Measurements from ENCODE around the gene GPM6B.
"Not testable (repeated sequence)": the region's sequence is repeated elsewhere in the genome, so short reads cannot be mapped to it uniquely, and the experiment has no call there.

The GPM6B gene

DNA sequence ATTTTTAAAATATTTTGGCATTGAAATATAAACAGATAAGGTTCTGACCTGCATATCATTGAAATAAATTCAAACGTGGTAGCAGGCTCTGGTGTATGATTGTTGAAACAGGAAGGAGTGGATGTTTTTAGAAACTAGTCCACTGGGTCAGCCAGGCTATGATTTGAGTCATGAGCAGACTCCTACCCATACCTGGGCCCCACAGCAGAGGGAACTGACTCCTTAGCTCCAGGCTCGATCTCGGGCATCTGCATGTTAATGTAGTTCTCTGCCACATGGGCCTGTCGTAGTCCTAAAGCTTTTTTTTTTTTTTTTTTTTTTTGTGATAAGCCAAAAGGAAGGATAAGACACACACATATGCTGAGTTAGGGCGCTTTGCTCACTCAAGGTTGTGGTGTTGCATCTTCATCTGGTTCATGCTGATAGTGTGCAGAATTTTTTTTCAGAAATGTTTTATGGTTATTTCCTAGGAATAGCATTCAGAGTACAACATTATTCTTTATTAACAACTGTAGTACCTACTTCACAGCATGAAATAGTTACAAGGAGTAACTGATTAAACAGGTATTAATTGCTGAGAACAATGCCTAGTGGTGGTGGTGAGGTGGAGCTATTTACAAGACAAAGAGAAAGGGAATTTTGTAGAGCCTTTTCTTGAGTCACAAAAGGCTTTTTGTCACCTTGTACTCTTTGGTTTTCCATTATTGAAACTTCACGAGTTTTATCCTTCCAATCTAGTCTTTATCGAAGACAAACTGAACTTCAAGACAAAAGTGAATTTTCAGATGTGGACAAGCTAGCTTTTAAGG is 55.1 kb downstream of the GPM6B start:
- no peak for DNase-seq

GRCh38 chrX:13760426-13760825 is 56.5 kb downstream of the GPM6B start:
- no peak for DNase-seq

DNA sequence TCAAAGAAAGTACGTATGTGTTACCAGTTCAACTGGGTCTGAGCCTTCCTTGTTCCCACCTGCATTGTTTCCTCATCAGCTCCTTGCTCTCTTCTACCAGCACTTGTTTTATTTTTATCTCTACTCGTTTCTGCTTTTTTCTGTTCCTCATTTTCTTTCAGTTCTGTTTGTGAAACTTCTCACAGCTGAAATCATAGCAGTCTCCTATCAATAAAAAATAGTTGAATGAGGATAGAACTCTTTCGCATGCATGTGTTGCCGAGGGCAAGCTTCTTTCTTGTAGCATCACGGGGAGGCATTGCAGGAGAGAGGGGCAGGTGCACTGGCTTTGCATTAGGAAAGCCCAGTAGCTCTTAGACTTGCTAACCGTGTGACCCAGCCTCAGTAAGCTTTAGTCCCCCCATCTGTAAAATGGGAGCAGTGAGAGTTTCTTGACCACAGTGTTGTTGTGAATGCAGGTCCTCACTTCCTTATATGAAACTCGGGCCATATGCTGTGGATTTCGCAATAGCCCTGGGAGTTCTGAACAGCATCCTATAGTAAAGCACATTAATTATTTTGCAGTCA is 57.7 kb downstream of the GPM6B start:
- DNase-seq, result no peak

- no peak for DNase-seq
Measured at GRCh38 chrX:13756381-13756780, 60.5 kb downstream of the GPM6B start.

DNA sequence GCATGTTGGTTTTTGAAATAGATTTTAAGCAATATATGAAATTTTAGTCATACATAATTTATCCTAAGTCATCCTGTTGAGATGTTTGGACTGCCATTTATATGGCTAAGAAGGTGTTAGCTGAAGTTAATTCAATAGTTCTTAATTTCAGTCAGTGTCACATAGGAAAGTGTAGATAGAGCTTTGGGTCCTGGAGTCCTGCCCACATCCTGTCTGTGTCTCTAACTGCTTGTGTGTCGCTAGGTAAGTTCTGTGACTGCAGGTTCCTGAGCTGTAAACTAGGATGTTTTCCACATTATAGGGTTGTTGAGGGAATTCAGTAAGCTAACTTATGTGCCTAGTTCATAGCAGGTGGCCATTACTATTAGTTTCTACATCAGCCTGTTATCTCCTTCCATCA is 61.6 kb downstream of the GPM6B start:
- DNase-seq, result no peak

GRCh38 chrX:13754765-13755164 is 62.1 kb downstream of the GPM6B start:
- no peak for DNase-seq

GRCh38 chrX:13752646-13753045 is 64.2 kb downstream of the GPM6B start:
- no peak for DNase-seq

DNA sequence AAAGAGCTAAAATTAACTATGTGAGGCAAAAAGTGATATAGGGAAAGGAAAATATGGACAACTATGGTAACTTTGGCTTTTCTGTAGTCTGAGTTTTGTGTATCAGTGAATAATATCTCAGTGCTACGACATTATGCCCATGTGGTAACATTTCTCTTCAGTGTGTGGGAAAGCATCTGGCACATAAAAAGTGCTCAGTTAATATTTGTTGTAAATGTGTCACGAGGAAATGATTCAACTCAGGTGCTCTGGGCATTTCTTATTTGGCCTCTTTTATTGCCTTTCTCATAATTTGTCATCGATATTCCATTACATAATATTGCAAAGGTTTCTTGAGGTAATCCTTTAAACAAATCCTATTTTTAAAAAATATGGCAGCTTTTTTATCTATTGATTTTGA is 64.8 kb downstream of the GPM6B start:
- DNase-seq, result no peak

- no peak for DNase-seq
Measured at GRCh38 chrX:13750812-13751211, 66.1 kb downstream of the GPM6B start.

DNA sequence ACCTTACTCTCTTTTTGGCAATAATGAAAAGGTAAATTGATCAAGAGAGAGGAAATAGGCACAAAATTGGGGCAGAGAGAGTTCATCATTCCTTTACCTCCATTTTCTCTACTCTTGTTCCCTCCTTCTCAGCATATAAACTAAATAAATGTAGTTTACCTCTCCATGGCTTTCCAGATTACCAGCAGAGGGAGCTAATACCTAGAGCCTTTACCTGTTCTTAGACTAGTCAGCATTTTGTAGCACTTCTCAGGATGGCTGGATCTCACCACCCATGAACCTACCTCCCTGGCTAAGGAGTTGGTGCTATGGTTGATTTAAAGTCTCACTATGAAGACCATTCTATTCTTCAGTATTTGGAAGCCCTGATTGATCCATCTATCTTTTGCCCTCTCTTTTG is 66.7 kb downstream of the GPM6B start:
- no peak for DNase-seq

DNA sequence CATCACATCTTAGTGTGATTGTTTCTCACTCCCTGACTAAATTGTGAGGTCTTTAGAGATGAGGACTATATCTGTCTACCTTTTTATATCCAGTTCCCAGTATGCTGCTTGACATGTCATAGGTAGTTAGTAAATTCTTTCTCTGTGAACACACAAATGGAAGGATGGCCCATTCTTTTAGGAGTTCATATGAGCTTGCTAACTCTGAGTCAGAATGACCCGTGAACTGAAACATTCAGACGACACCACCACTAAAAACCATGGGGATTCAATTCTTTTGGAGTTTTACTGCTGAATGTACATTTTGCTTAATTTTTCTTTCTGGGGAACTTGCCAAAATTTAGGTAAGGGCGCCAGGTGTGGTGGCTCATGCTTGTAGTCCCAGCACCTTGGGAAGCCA is 68.4 kb downstream of the GPM6B start:
- DNase-seq, result no peak

GRCh38 chrX:13747836-13748235 is 69.1 kb downstream of the GPM6B start:
- DNase-seq, result no peak

- no peak for DNase-seq
Measured at GRCh38 chrX:13742397-13743176, 74.3 kb downstream of the GPM6B start.

DNA sequence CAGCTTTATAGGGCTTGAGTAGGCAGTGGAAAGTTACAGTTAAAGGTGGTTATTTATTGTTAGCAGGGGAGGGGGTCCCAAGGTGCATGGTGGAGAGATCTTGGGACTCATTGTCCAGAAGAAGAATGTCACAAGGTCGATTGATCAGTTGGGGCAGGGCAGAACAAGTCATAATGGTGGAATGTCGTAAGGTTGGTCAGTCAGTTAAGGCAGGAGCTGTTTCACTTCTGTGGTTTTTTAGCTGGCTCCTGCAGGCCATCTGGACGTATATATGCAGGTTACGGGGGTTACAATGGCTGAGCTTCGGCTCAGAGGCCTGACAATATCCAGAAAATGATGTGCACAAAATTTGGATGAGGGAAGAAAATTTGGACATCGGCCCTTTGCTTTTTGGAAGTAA is 75.2 kb downstream of the GPM6B start:
- no peak for DNase-seq

GRCh38 chrX:13734278-13735172 is 82.4 kb downstream of the GPM6B start, which contains the start of the genes OFD1 and TRAPPC2:
TSS of gene OFD1 (plus strand) at chrX:13734748. CDS start at chrX:13735072, 324 bp downstream.
TSS of gene TRAPPC2 (minus strand) at chrX:13734620. CDS start at chrX:13719963, 14,657 bp downstream.
- peak; percentile 84 for DNase-seq

DNA sequence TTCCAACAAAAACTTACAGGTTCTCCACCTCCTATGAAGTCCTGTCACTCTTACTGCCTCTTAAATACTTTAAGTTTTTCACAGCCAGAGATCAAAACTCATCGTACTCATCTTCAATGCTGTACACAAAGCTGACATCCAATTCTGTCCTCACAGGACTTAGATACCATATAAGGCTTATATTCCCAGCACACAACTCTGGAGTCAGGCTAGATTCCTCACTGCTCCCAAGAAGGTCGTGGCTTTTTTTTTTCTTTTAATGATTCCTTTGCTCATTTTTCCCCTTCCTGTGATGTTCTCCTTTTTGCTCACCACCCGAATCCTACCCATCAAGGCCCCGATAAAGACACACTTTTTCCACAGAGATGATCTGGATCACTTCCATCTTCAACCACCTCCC is 83.4 kb downstream of the GPM6B start:
- no peak for DNase-seq

DNA sequence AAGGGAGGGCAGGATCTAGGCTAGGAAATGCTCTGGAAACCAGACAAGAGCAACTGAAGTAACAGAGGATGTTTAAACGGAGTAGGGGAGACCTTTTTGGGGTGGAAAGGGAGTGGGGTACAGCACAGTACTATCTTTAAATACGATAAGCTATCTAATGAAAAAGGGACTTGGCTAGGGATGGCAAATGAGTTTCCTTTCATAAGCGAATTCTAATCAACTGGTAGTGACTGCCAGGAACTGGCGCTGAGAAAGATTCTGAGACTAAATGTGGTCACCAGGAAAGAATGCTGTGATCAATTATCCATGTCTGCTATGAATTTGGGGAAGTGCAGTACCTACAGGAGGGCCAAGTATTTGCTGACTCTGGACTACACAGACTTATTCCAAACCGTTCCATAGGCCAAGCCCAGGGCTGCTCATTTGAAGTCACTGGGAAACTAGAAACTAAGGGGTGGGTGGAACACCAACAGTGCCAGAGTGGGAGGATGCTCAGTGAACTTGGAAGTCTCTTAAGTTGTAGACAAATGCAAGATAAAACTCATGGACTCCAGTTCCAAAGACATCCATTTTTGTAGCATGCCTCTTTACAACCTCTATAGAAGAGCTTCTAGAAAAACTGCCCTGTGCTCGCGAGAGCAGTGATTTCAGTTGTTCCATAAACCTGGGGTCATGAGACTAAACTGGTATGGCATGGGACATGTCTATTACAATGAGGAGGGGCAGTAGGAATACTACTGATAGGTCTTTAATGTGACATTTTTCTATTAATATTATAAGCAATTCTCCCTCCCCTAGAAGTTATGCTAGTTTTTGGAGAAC is 84.4 kb downstream of the GPM6B start:
- DNase-seq, result no peak

DNA sequence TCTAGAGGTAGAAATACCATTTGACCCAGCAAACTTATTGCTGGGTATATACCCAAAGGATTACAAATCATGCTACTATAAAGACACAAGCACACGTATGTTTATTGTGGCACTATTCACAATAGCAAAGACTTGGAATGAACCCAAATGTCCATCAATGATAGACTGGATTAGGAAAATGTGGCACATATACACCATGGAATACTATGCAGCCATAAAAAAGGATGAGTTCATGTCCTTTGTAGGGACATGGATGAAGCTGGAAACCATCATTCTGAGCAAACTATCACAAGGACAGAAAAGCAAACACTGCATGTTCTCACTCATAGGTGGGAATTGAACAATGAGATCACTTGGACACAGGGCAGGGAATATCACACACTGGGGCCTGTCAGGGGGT is 86.4 kb downstream of the GPM6B start:
- DNase-seq, result not testable (repeated sequence)

DNA sequence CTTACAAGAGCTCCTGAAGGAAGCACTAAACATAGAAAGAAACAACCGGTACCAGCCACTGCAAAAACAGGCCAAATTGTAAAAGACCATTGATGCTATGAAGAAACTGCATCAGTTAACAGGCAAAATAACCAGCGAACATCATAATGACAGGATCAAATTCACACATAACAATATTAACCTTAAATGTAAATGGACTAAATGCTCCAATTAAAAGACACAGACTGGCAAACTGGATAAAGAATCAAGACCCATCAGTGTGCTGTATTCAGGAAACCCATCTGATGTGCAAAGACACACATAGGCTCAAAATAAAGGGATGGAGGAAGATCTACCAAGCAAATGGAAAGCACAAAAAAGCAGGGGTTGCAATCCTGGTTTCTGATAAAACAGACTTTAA is 90.3 kb downstream of the GPM6B start:
- DNase-seq, result not testable (repeated sequence)

DNA sequence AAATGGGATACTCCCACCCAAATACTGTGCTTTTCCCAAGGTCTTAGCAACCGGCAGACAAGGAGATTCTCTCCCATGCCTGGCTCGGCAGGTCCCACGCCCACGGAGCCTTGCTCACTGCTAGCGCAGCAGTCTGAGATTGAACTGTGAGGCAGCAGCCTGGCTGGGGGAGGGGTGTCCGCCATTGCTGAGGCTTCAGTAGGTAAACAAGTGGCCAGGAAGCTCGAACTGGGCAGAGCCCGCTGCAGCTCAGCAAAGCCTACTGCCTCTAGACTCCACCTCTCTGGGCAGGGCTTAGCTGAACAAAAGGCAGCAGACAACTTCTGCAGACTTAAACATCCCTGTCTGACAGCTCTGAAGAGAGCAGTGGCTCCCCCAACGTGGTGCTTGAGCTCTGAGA is 92.0 kb downstream of the GPM6B start:
- peak; percentile 56 for DNase-seq

- no peak for DNase-seq
Measured at GRCh38 chrX:13721819-13722519, 94.9 kb downstream of the GPM6B start.
